Pancreas (tissue), 10 donors: ENCODE measurements around the gene DLGAP1. TPM values are rescaled to one million over a fixed set of nuclear protein-coding genes. Genes with fewer than 3 reads are reported as not detected.

Experiments used
- ATAC-seq, 4 donors: fragments of 200-7000 bp; cut with Tn5 transposase; one replicate each; pipeline versions ENCODE4 v1.8.0 to v1.9.1; 2020; ENCODE audit warnings: mild to moderate bottlenecking in 4 of 4, moderate library complexity in 4 of 4
- DNase-seq, 6 donors: peaks; one replicate each; pipeline ENCODE4 v3.0.0-alpha.2; 2020
- FAIRE-seq: peaks from 2 replicates; lab custom pipeline; 2012; peaks lifted over from hg19 to GRCh38; lab: Jason Lieb, UNC
- H3K27ac ChIP-seq, 4 donors: fragments of 200-600 bp; sonication (generic); 1 replicate in 3 of 4; 2 replicates in 1 of 4; pipeline versions ENCODE4 v1.5.0 to v1.8.0; 2020
- H3K27me3 ChIP-seq, 4 donors: fragments of 200-600 bp; one replicate each; pipeline ENCODE4 v1.8.0; 2021
- H3K36me3 ChIP-seq, 3 donors: fragments of 200-600 bp; sonication (generic) in 1 of 3; one replicate each; pipeline versions ENCODE4 v1.5.0 to v1.8.0; 2020 to 2021
- H3K4me1 ChIP-seq, 3 donors: fragments of 200-600 bp; one replicate each; pipeline ENCODE4 v1.8.0; 2021
- H3K4me3 ChIP-seq, 4 donors: fragments of 200-600 bp; sonication (generic) in 2 of 4; one replicate each; pipeline versions ENCODE4 v1.5.0 to v1.8.0; 2020 to 2021
- H3K9me3 ChIP-seq, 4 donors: fragments of 200-600 bp; one replicate each; pipeline ENCODE4 v1.8.0; 2021
- WGBS, 2 donors: extraction: QIAGEN DNeasy Blood & Tissue Kit; methylation state at CpG; one replicate each; pipeline ENCODE4 v1.1.7; 2013; 5-methylcytosine and 5-hydroxymethylcytosine counted together
- intact Hi-C, 3 donors: fragments of 100-400 bp; cut with DNase I; formaldehyde crosslinking; loops; one replicate each; pipeline versions ENCODE4 v1.11.1 to v1.14.2; 2022
- polyA plus RNA-seq, 2 donors: library from polyadenylated mRNA; stranded (reverse); fragments of 200-250 nt; gene quantifications; one replicate each; pipeline ENCODE4 v1.2.3, GENCODE V29; 2013
- total RNA-seq, 6 donors: library from RNA; stranded (reverse); fragmentation: NEBNext Ultra II Directional in 4 of 6; extraction: Animal tissue kit (Norgen Biotek cat#: 25700) in 4 of 6; gene quantifications; one replicate each; pipeline versions ENCODE4 v1.2.1 to v1.2.4, GENCODE V29; 2021 to 2023
- TF ChIP-seq, protein P1 (sequence below), 4 donors: fragments of 200-600 bp; sonication (generic) in 3 of 4; IDR thresholded peaks; one replicate each; pipeline versions ENCODE4 v1.5.0 to v1.8.0; 2021; ENCODE audit warnings: antibody characterized with exemption in 4 of 4
- donor health status: healthy with polysubstance abuse.
- donor health status: DM: no; HTN: no; CAD: no; lungs with moderate emphysema.
- donor health status: DM: no; HTN: no; CAD: no.
- donor health status: control.
- donor health status: control.
- donor health status: Bipolar disorder and iron deficiency.
- donor health status: DM: yes; HTN: yes; CAD: no.
- donor health status: DM: no; HTN: no; CAD: no.
- donor health status: DM: no; HTN: no; CAD: no.
- donor health status: DM: yes; HTN: yes; CAD: no.

Gene DLGAP1
- total and polyA plus RNA-seq, 8 donors = 0.12 to 0.62 (median 0.30) TPM; not detected in 2

- H3K9me3 ChIP-seq = no peaks in the 10 kb centered on the region
- no peaks in the 10 kb centered on the region for H3K27me3 ChIP-seq
- TF ChIP-seq, protein P1, sequence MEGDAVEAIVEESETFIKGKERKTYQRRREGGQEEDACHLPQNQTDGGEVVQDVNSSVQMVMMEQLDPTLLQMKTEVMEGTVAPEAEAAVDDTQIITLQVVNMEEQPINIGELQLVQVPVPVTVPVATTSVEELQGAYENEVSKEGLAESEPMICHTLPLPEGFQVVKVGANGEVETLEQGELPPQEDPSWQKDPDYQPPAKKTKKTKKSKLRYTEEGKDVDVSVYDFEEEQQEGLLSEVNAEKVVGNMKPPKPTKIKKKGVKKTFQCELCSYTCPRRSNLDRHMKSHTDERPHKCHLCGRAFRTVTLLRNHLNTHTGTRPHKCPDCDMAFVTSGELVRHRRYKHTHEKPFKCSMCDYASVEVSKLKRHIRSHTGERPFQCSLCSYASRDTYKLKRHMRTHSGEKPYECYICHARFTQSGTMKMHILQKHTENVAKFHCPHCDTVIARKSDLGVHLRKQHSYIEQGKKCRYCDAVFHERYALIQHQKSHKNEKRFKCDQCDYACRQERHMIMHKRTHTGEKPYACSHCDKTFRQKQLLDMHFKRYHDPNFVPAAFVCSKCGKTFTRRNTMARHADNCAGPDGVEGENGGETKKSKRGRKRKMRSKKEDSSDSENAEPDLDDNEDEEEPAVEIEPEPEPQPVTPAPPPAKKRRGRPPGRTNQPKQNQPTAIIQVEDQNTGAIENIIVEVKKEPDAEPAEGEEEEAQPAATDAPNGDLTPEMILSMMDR (IDR thresholded peaks at IDR 0.05) = no peak
- WGBS, 2 donors = 86 to 93% methylated on average over 4 of the region's 4 CpGs
- FAIRE-seq (no peak), DNase-seq (no peak), ATAC-seq (no peak)
- no peaks in the 10 kb centered on the region for H3K4me1 ChIP-seq
- intact Hi-C loops = no loop called here
- no peaks in the 10 kb centered on the region for H3K36me3 ChIP-seq
- H3K4me3 ChIP-seq = no peak overlapping the region
- no peak overlapping the region for H3K27ac ChIP-seq
These were observed 944.2 kb downstream of the DLGAP1 start for GRCh38 chr18:3510896-3511295.

GRCh38 chr18:3510024-3510423, 945.1 kb downstream of the DLGAP1 start:
- H3K27me3 ChIP-seq = no peaks in the 10 kb centered on the region
- intact Hi-C loops = no loop called here
- no peaks in the 10 kb centered on the region for H3K9me3 ChIP-seq
- DNase-seq (no peak), ATAC-seq (no peak), FAIRE-seq (no peak)
- 81 to 88% methylated on average over 2 of the region's 2 CpGs for WGBS, 2 donors
- H3K36me3 ChIP-seq = no peaks in the 10 kb centered on the region
- H3K27ac ChIP-seq = no peak overlapping the region
- no peaks in the 10 kb centered on the region for H3K4me1 ChIP-seq
- no peak overlapping the region for H3K4me3 ChIP-seq
- TF ChIP-seq, protein P1 (IDR thresholded peaks at IDR 0.05) = no peak

- Histone ChIP-seq H3K4me3 (no peak overlapping the region), H3K36me3 (no peaks in the 10 kb centered on the region), H3K4me1 (no peaks in the 10 kb centered on the region), H3K27me3 (no peaks in the 10 kb centered on the region), H3K27ac (no peak overlapping the region), H3K9me3 (no peaks in the 10 kb centered on the region)
- no peak for ATAC-seq
- intact Hi-C loops = no loop called here
- no peak for DNase-seq
- 80 to 83% methylated on average over 17 of the region's 17 CpGs for WGBS, 2 donors
- TF ChIP-seq, protein P1 (IDR thresholded peaks at IDR 0.05) = no peak
- no peak for FAIRE-seq
These were observed 946.2 kb downstream of the DLGAP1 start for GRCh38 chr18:3508576-3509549.

DNA sequence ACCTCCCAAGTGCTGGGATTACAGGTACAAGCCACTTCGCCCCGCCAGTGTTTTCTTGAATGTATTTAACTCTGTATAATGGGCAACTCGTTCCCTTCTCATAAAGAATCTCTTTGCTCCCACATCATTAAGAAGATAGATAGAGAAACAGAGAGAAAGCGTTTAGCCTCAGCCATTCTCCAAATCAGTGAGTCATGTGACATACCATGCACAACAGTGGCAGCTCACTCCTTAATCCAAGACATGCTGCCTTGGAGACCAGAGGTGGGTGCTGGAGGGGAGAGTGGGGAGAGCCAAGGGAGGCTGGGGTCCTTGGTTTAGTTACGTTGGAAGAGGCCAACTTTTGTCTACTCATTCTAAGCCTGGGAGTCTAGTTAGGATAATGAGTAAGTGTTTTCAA, 950.5 kb downstream of the DLGAP1 start:
- H3K27ac ChIP-seq = no peak overlapping the region
- WGBS, 2 donors = 70 to 74% methylated on average over 5 of the region's 5 CpGs
- intact Hi-C loops = no loop called here
- TF ChIP-seq, protein P1 (IDR thresholded peaks at IDR 0.05) = no peak
- no peaks in the 10 kb centered on the region for H3K36me3 ChIP-seq
- H3K27me3 ChIP-seq = no peaks in the 10 kb centered on the region
- no peaks in the 10 kb centered on the region for H3K9me3 ChIP-seq
- no peak overlapping the region for H3K4me3 ChIP-seq
- FAIRE-seq (no peak), ATAC-seq (no peak), DNase-seq (no peak)
- H3K4me1 ChIP-seq = no peaks in the 10 kb centered on the region

DNA sequence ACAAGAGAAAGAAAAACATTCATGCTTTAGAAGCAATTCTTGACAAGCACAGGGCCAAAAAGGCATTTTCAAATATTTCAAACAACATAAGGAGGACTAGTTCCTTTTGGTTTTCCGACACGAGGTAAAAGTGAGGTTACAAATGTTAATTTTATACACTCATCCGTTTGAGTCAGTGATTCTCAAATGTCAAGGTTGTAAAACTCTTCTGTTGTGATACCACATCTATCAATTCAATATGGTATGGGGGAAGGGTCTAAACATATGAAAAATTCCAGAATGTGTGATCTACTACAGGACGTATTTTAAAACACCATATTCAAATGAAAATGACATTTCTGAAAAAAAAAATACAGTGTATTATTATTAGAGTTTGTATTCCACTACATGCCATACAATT, 952.5 kb downstream of the DLGAP1 start:
- DNase-seq (no peak), ATAC-seq (no peak), FAIRE-seq (no peak)
- no peak overlapping the region for H3K4me3 ChIP-seq
- 64 to 68% methylated on average over 4 of the region's 4 CpGs for WGBS, 2 donors
- intact Hi-C loops = no loop called here
- no peaks in the 10 kb centered on the region for H3K9me3 ChIP-seq
- TF ChIP-seq, protein P1 (IDR thresholded peaks at IDR 0.05) = no peak
- no peaks in the 10 kb centered on the region for H3K36me3 ChIP-seq
- H3K4me1 ChIP-seq = no peaks in the 10 kb centered on the region
- H3K27ac ChIP-seq = no peak overlapping the region
- no peaks in the 10 kb centered on the region for H3K27me3 ChIP-seq
